ENCODE results near the gene TGM5. TPM values are rescaled to one million over a fixed set of nuclear protein-coding genes. Genes with fewer than 3 reads are reported as not detected.

TGM5 gene
- total RNA-seq, 4 donors from 2014 or later = 12.1 TPM; not detected in 3

DNA sequence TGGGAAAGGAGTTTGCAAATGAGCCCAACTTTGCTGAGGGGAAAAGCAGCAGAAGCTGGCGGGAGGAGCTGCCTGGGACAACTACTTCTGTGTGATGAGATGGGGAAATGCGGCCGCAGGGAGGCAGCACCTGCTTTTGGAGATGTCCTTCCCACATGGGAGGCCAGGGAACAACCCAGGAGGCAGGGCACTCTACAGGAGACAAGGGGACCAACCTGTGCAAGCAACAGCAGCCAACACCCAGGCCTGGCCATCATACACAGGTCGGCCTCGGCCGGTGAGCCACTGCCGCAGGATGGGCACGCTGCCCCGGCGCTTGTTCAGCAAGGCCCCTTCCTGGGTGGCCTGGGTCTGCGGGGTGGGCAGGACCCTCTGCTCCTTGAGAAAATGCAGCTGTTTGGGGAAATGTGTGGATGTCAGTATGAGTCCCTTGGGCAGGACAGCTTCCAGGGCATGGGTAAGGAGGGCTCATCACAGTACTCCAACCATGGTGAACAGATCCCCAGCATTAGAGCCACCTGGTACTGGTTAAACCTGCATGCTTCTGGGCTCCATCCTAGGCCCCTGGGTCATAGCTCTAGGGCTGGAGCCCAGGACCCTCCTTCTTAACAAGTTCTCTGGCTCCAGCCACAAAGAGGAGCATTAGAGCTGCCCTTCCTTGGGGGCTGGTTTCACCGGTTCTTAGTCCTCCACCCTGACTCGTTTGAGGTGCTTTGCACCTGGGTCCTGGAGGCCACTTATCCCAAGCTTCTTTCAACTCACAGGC lies 57.5 kb downstream of the TGM5 start:
- Histone ChIP-seq H3K27me3 (peaks cover 13% of the 10 kb centered on the region), H3K27ac (no peak overlapping the region), H3K36me3 (no peaks in the 10 kb centered on the region), H3K4me3 (no peak overlapping the region), H3K4me1 (peaks cover 0 to 4% (median 0%) of the 10 kb centered on the region in 4 donors), H3K9me3 (no peaks in the 10 kb centered on the region)
- DNase-seq = no peak
- 74 to 100% methylated on average over 1 to 12 of the region's 13 CpGs for WGBS, 2 donors (ENCODE audit: low coverage in 1 of 2)
- TF ChIP-seq POLR2AphosphoS5 (IDR thresholded peaks at IDR 0.05) (no peak), EP300 (IDR thresholded peaks at IDR 0.05; ENCODE audit: low read depth) (no peak), CTCF (IDR thresholded peaks at IDR 0.05) (no peak), POLR2A (IDR thresholded peaks at IDR 0.05) (no peak)
- in situ Hi-C loops (cut with MboI; ENCODE audit: low pct_ligation_motif_present in 1 of 4, low pct_unique_long_range_greater_than_20kb in 1 of 4, low sequenced_read_pairs in 3 of 4) (no loop called here), intact Hi-C loops (cut with DNase I; ENCODE audit: low total_unique reads) (no loop called here)

DNA sequence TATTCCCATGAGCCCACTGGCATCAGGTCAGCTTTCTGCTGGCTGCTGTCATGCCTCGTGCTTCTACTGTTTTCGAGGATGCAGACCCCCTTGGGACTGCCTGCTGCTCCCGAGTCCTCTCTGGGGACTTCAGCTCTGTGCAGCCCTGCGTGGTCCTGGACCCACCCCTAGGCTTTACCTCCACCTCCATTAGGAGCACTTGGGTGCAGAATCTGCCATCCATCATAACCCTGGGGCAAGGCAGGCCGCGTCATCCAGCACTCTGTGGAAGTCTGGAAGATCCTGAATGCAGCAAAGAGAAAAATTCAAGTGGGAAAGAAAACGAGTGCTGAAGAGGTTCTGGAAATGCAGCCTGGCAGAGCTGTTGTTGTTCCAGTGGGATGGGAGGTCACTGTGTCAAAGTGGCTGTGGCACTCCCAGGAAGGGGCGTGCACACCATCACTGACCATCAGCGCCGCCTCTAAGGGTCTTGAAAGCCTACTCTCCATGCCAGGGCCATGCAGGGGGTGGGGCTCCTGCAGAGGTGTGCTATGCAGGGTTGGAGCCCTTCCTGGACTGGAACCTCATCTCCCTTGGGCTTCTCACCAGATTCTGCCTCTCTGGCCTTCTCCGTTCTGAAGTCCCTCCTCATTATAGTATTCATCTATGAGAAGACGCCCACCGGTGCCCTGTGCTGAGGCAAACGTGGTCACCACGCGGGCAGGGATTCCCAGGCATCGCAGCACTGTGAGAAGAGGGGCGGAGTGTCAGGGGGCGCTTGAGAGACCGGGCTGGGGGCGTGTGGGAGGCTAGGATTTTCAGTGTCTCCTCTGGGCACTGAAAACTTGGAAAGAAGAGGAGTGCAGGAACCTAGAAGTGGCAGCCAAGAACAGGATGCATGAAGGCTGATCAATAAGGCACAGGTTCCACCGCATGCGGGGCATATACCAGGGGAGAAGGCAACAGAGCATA lies 58.4 kb downstream of the TGM5 start:
- no peaks in the 10 kb centered on the region for H3K9me3 ChIP-seq
- no peak overlapping the region for H3K4me3 ChIP-seq
- H3K4me1 ChIP-seq = peaks cover 0 to 4% (median 0%) of the 10 kb centered on the region in 4 donors
- no peak for DNase-seq
- intact Hi-C loops (cut with DNase I; ENCODE audit: low total_unique reads) (no loop called here), in situ Hi-C loops (cut with MboI; ENCODE audit: low pct_ligation_motif_present in 1 of 4, low pct_unique_long_range_greater_than_20kb in 1 of 4, low sequenced_read_pairs in 3 of 4) (no loop called here)
- no peak for TF ChIP-seq CTCF (IDR thresholded peaks at IDR 0.05)
- no peak for TF ChIP-seq POLR2AphosphoS5 (IDR thresholded peaks at IDR 0.05)
- TF ChIP-seq EP300 (IDR thresholded peaks at IDR 0.05; ENCODE audit: low read depth) = no peak
- TF ChIP-seq POLR2A (IDR thresholded peaks at IDR 0.05) = no peak
- no peak overlapping the region for H3K27ac ChIP-seq
- no peaks in the 10 kb centered on the region for H3K36me3 ChIP-seq
- peaks cover 13% of the 10 kb centered on the region for H3K27me3 ChIP-seq
- 52 to 74% methylated on average over 4 to 23 of the region's 23 CpGs for WGBS, 2 donors (ENCODE audit: low coverage in 1 of 2)

GRCh38 chr15:43207024-43207423 lies 59.7 kb downstream of the TGM5 start:
- H3K36me3 ChIP-seq = no peaks in the 10 kb centered on the region
- DNase-seq = no peak
- H3K4me1 ChIP-seq = peaks cover 0 to 4% (median 0%) of the 10 kb centered on the region in 4 donors
- intact Hi-C loops (cut with DNase I; ENCODE audit: low total_unique reads) = no loop called here
- no peaks in the 10 kb centered on the region for H3K9me3 ChIP-seq
- no peak for TF ChIP-seq EP300 (IDR thresholded peaks at IDR 0.05; ENCODE audit: low read depth)
- peaks cover 13% of the 10 kb centered on the region for H3K27me3 ChIP-seq
- in situ Hi-C loops (cut with MboI; ENCODE audit: low pct_ligation_motif_present in 1 of 4, low pct_unique_long_range_greater_than_20kb in 1 of 4, low sequenced_read_pairs in 3 of 4) = no loop called here
- H3K27ac ChIP-seq = no peak overlapping the region
- no peak overlapping the region for H3K4me3 ChIP-seq
- WGBS, 2 donors (ENCODE audit: low coverage in 1 of 2) = 92 to 100% methylated on average over 1 to 9 of the region's 9 CpGs

GRCh38 chr15:43206054-43206453 lies 60.7 kb downstream of the TGM5 start:
- Histone ChIP-seq H3K27ac (no peak overlapping the region), H3K36me3 (no peaks in the 10 kb centered on the region), H3K9me3 (no peaks in the 10 kb centered on the region), H3K4me3 (no peak overlapping the region), H3K27me3 (peaks cover 13% of the 10 kb centered on the region), H3K4me1 (peaks cover 0 to 4% (median 0%) of the 10 kb centered on the region in 4 donors)
- TF ChIP-seq EP300 (IDR thresholded peaks at IDR 0.05; ENCODE audit: low read depth) = no peak
- no peak for TF ChIP-seq CTCF (IDR thresholded peaks at IDR 0.05)
- TF ChIP-seq POLR2AphosphoS5 (IDR thresholded peaks at IDR 0.05) = no peak
- TF ChIP-seq POLR2A (IDR thresholded peaks at IDR 0.05) = no peak
- intact Hi-C loops (cut with DNase I; ENCODE audit: low total_unique reads) = no loop called here
- WGBS, 2 donors (ENCODE audit: low coverage in 1 of 2) = 64 to 72% methylated on average over 2 to 5 of the region's 5 CpGs
- in situ Hi-C loops (cut with MboI; ENCODE audit: low pct_ligation_motif_present in 1 of 4, low pct_unique_long_range_greater_than_20kb in 1 of 4, low sequenced_read_pairs in 3 of 4) = no loop called here
- no peak for DNase-seq

Data from transverse colon (tissue), 4 donors.